SIG-M5 treated with dmso at 0.1 percent for 504 hours (cell line): Measurements from ENCODE around the gene PPP2R1A.
A peak's percentile ranks its signal among the peaks of the same experiment; 100 is the strongest.
"Not testable (repeated sequence)": the region's sequence is repeated elsewhere in the genome, so short reads cannot be mapped to it uniquely, and the experiment has no call there.

Source experiments
- DNase-seq: peaks from one replicate; lab custom pipeline; 2025; ENCODE audit not compliant: unreplicated experiment; lab: John Stamatoyannopoulos, UW

PPP2R1A gene

GRCh38 chr19:52237771-52238400 lies 48.0 kb downstream of the PPP2R1A start:
- peak; percentile 27 for DNase-seq

GRCh38 chr19:52244021-52244420 lies 54.2 kb downstream of the PPP2R1A start:
- DNase-seq = no peak

- peak; percentile 7 for DNase-seq
These were observed 58.4 kb downstream of the PPP2R1A start for GRCh38 chr19:52248241-52248640.

- DNase-seq = no peak
These were observed 68.6 kb downstream of the PPP2R1A start for GRCh38 chr19:52258426-52258825.

- not testable (repeated sequence) for DNase-seq
These were observed 75.7 kb downstream of the PPP2R1A start for GRCh38 chr19:52265556-52265955.

- peak; percentile 95 for DNase-seq
These were observed 79.7 kb downstream of the PPP2R1A start, which contains the start of gene ZNF766 for GRCh38 chr19:52269338-52270261. Gene ZNF766 (plus strand): TSS chr19:52269587. CDS start chr19:52269614, 27 bp downstream.

GRCh38 chr19:52270266-52270885 lies 80.5 kb downstream of the PPP2R1A start:
- peak; percentile 35 for DNase-seq

GRCh38 chr19:52273301-52273700 lies 83.4 kb downstream of the PPP2R1A start:
- DNase-seq = no peak

- no peak for DNase-seq
These were observed 84.3 kb downstream of the PPP2R1A start for GRCh38 chr19:52274191-52274590.

GRCh38 chr19:52275988-52276387 lies 86.1 kb downstream of the PPP2R1A start:
- DNase-seq = no peak

- DNase-seq = no peak
These were observed 87.6 kb downstream of the PPP2R1A start for GRCh38 chr19:52277471-52277870.
